ENCODE measurements around the gene TK1.

TK1 gene

GRCh38 chr17:78125138-78125913, 61.5 kb downstream of the TK1 start:
- TF ChIP-seq POLR2A (IDR thresholded peaks at IDR 0.05; ENCODE audit: extremely low read depth, insufficient read length) (no peak), CTCF (IDR thresholded peaks at IDR 0.05; ENCODE audit: low read depth, low read length) (no peak), MAX (IDR thresholded peaks at IDR 0.05; ENCODE audit: low read depth, low read length) (no peak), MYC (IDR thresholded peaks at IDR 0.05; ENCODE audit: low read depth, low read length) (no peak)
- DNase-seq (ENCODE audit: low read depth) = no peak
- H3K4me3 ChIP-seq (ENCODE audit: low read depth, low read length) = peak overlapping the region; percentile 27

- TF ChIP-seq MAX (IDR thresholded peaks at IDR 0.05; ENCODE audit: low read depth, low read length) (no peak), POLR2A (IDR thresholded peaks at IDR 0.05; ENCODE audit: extremely low read depth, insufficient read length) (no peak), MYC (IDR thresholded peaks at IDR 0.05; ENCODE audit: low read depth, low read length) (no peak), CTCF (IDR thresholded peaks at IDR 0.05; ENCODE audit: low read depth, low read length) (no peak)
- peak overlapping the region; percentile 27 for H3K4me3 ChIP-seq (ENCODE audit: low read depth, low read length)
- DNase-seq (ENCODE audit: low read depth) = no peak
Measured at GRCh38 chr17:78124836-78125137, 62.1 kb downstream of the TK1 start.

Measured in NB4 (cell line).